Naive thymus-derived CD4-positive, alpha-beta T cell (primary cell): Measurements from ENCODE around the gene KIAA1328. TPM values are rescaled to one million over a fixed set of nuclear protein-coding genes. Genes with fewer than 3 reads are reported as not detected.

Experiments
- ATAC-seq: fragments of 150-1000 bp; cut with Tn5 transposase; 2 replicates; pipeline ENCODE4 v1.10.0; 2021; ENCODE audit warnings: mild to moderate bottlenecking, moderate library complexity
- CTCF ChIA-PET: fragments of 350-600 bp; sonication (Branson Sonifier 250); formaldehyde crosslinking; loops from one replicate; lab custom pipeline; 2021; ENCODE audit warnings: antibody characterized with exemption; lab: Charles Lee
- POLR2A ChIA-PET: fragments of 350-600 bp; sonication (Branson Sonifier 250); formaldehyde crosslinking; loops from one replicate; lab custom pipeline; 2021; ENCODE audit warnings: antibody characterized with exemption, inconsistent platforms; lab: Charles Lee
- DNase-seq, 9 donors: peaks; one replicate each; pipeline versions ENCODE4 v3.0.0 to v3.0.0-alpha.2; 2020 to 2022; ENCODE audit warnings: mixed read lengths in 1 of 9
- H3K27ac ChIP-seq: one replicate; pipeline ENCODE4 v1.7.0; 2013; ENCODE audit warnings: mild to moderate bottlenecking, low read depth, low read length, moderate library complexity
- H3K27me3 ChIP-seq, 2 donors: one replicate each; pipeline ENCODE4 v1.7.0; 2013; ENCODE audit warnings: low read length in 2 of 2, mild to moderate bottlenecking in 2 of 2, moderate library complexity in 2 of 2; ENCODE audit not compliant: control insufficient read depth in 2 of 2, insufficient read depth in 2 of 2
- H3K36me3 ChIP-seq, 3 experiments: 1 replicate in 2 of 3; 2 replicates in 1 of 3; pipeline ENCODE4 v1.7.0; 2013; ENCODE audit warnings: low read length in 3 of 3, mild to moderate bottlenecking in 3 of 3, moderate library complexity in 1 of 3; ENCODE audit not compliant: insufficient read depth in 3 of 3, control insufficient read depth in 2 of 3
- H3K4me1 ChIP-seq, 2 donors: one replicate each; pipeline ENCODE4 v1.7.0; 2013; ENCODE audit warnings: low read length in 2 of 2, mild to moderate bottlenecking in 2 of 2, moderate library complexity in 1 of 2; ENCODE audit not compliant: control insufficient read depth in 2 of 2, insufficient read depth in 2 of 2
- H3K4me3 ChIP-seq: 2 replicates; pipeline ENCODE4 v1.7.0; 2013; ENCODE audit warnings: mild to moderate bottlenecking, low read length
- H3K9me3 ChIP-seq, 3 experiments: 1 replicate in 2 of 3; 2 replicates in 1 of 3; pipeline ENCODE4 v1.7.0; 2013; ENCODE audit warnings: low read length in 3 of 3; ENCODE audit not compliant: control insufficient read depth in 2 of 3
- H3K27ac Mint-ChIP-seq, 9 donors: one replicate each; pipeline ENCODE4 v1.8.0; 2020 to 2022; ENCODE audit warnings: mixed read lengths in 9 of 9, mild to moderate bottlenecking in 8 of 9, moderate library complexity in 5 of 9, inconsistent platforms in 2 of 9
- H3K27me3 Mint-ChIP-seq, 5 donors: one replicate each; pipeline ENCODE4 v1.8.0; 2021 to 2022; ENCODE audit warnings: mixed read lengths in 5 of 5, mild to moderate bottlenecking in 1 of 5
- H3K36me3 Mint-ChIP-seq, 5 donors: one replicate each; pipeline ENCODE4 v1.8.0; 2020 to 2022; ENCODE audit warnings: mixed read lengths in 5 of 5, mild to moderate bottlenecking in 3 of 5, inconsistent platforms in 1 of 5
- H3K4me1 Mint-ChIP-seq, 7 donors: one replicate each; pipeline ENCODE4 v1.8.0; 2020 to 2022; ENCODE audit warnings: mixed read lengths in 7 of 7, mild to moderate bottlenecking in 3 of 7, inconsistent platforms in 1 of 7
- H3K4me3 Mint-ChIP-seq, 10 donors: one replicate each; pipeline ENCODE4 v1.8.0; 2020 to 2022; ENCODE audit warnings: mild to moderate bottlenecking in 10 of 10, mixed read lengths in 10 of 10, moderate library complexity in 6 of 10, inconsistent platforms in 2 of 10
- H3K9me3 Mint-ChIP-seq, 11 donors: one replicate each; pipeline ENCODE4 v1.8.0; 2020 to 2022; ENCODE audit warnings: mixed read lengths in 11 of 11, mild to moderate bottlenecking in 4 of 11, inconsistent platforms in 1 of 11, moderate library complexity in 1 of 11
- intact Hi-C, 2 donors: fragments of 100-400 bp; cut with micrococcal nuclease; formaldehyde crosslinking; loops; one replicate each; pipeline ENCODE4 v1.15.1; 2023
- polyA plus RNA-seq, 2 donors: library from polyadenylated mRNA; unstranded; fragments of 300-500 nt; fragmentation: Illumina TruSeq; gene quantifications; one replicate each; pipeline ENCODE4 v1.2.3, GENCODE V29; 2021
- total RNA-seq, 6 experiments: library from RNA in 5 of 6; stranded (reverse) in 5 of 6; gene quantifications; 1 replicate in 5 of 6; 2 replicates in 1 of 6; pipeline ENCODE4 v1.2.3 and lab custom pipeline; 2021 to 2026

KIAA1328 gene
- total and polyA plus RNA-seq, 7 experiments from 2014 or later, result 8.1 to 17.6 (median 13.2) TPM

DNA sequence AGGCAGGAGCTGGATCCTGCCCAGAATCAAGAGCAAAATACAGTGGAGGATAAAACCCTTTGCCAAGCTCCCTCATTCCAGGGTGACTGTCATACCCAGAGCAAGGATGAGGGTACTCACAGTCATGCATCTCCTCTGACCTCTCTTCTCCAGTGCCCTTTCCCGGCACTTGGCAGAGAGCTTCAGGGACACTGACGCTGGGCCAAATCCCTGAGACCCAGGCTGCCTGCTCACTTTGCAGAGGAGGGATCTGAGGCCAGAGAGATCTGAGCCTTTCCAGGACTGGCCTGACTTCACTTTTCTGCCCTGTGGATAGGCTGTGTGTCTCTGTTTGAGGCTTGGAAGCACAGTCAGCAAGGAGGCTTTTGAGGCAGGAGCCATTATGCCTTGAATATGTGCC is 406.7 kb downstream of the KIAA1328 start:
- no peaks in the 10 kb centered on the region for H3K9me3 Mint-ChIP-seq
- CTCF ChIA-PET, result no interaction called here
- H3K36me3 Mint-ChIP-seq, result no peaks in the 10 kb centered on the region
- POLR2A ChIA-PET, result no interaction called here
- Histone ChIP-seq H3K4me3 (no peak overlapping the region), H3K4me1 (no peaks in the 10 kb centered on the region), H3K36me3 (no peaks in the 10 kb centered on the region), H3K27me3 (no peaks in the 10 kb centered on the region), H3K9me3 (no peaks in the 10 kb centered on the region), H3K27ac (no peak overlapping the region)
- H3K4me3 Mint-ChIP-seq, result no peak overlapping the region
- no peak for DNase-seq
- no peak for ATAC-seq
- peaks cover 0 to 3% (median 0%) of the 10 kb centered on the region in 7 donors for H3K4me1 Mint-ChIP-seq
- H3K27ac Mint-ChIP-seq, result no peak overlapping the region
- intact Hi-C loops, result no loop called here
- peaks cover 0 to 5% (median under 1%) of the 10 kb centered on the region in 5 donors for H3K27me3 Mint-ChIP-seq

GRCh38 chr18:37238282-37239108 is 409.6 kb downstream of the KIAA1328 start:
- Mint-ChIP-seq H3K9me3 (peaks cover 0 to 1% (median 0%) of the 10 kb centered on the region in 11 donors), H3K27ac (no peak overlapping the region), H3K36me3 (peaks cover 0 to 4% (median 0%) of the 10 kb centered on the region in 5 donors), H3K4me3 (no peak overlapping the region), H3K27me3 (peaks cover 12 to 23% (median 14%) of the 10 kb centered on the region in 5 donors), H3K4me1 (peaks cover 0 to 2% (median under 1%) of the 10 kb centered on the region in 7 donors)
- H3K4me1 ChIP-seq, result no peaks in the 10 kb centered on the region
- H3K27ac ChIP-seq, result no peak overlapping the region
- intact Hi-C loops, result no loop called here
- POLR2A ChIA-PET, result no interaction called here
- CTCF ChIA-PET, result no interaction called here
- no peak overlapping the region for H3K4me3 ChIP-seq
- DNase-seq (no peak), ATAC-seq (no peak)
- no peaks in the 10 kb centered on the region for H3K9me3 ChIP-seq
- H3K27me3 ChIP-seq, result no peaks in the 10 kb centered on the region
- H3K36me3 ChIP-seq, result no peaks in the 10 kb centered on the region

GRCh38 chr18:37242091-37242490 is 413.2 kb downstream of the KIAA1328 start:
- Mint-ChIP-seq H3K36me3 (peaks cover 0 to 11% (median 3%) of the 10 kb centered on the region in 5 donors), H3K9me3 (peaks cover 0 to 19% (median 3%) of the 10 kb centered on the region in 11 donors), H3K27ac (no peak overlapping the region), H3K4me3 (no peak overlapping the region), H3K4me1 (peaks cover 0 to 11% (median 4%) of the 10 kb centered on the region in 7 donors), H3K27me3 (peaks cover 32 to 44% (median 38%) of the 10 kb centered on the region in 5 donors)
- no peak overlapping the region for H3K27ac ChIP-seq
- ChIA-PET CTCF (no interaction called here), POLR2A (no interaction called here)
- ATAC-seq, result no peak
- H3K36me3 ChIP-seq, result no peaks in the 10 kb centered on the region
- H3K4me3 ChIP-seq, result no peak overlapping the region
- no peaks in the 10 kb centered on the region for H3K27me3 ChIP-seq
- DNase-seq, result no peak
- no peaks in the 10 kb centered on the region for H3K4me1 ChIP-seq
- H3K9me3 ChIP-seq, result no peaks in the 10 kb centered on the region
- intact Hi-C loops, result no loop called here

GRCh38 chr18:37242826-37243560 is 414.1 kb downstream of the KIAA1328 start:
- intact Hi-C loops, result no loop called here
- Mint-ChIP-seq H3K4me3 (no peak overlapping the region), H3K27ac (no peak overlapping the region), H3K9me3 (peaks cover 0 to 23% (median 3%) of the 10 kb centered on the region in 11 donors), H3K27me3 (peaks cover 32 to 44% (median 38%) of the 10 kb centered on the region in 5 donors), H3K4me1 (peaks cover 0 to 11% (median 4%) of the 10 kb centered on the region in 7 donors), H3K36me3 (peaks cover 0 to 11% (median 3%) of the 10 kb centered on the region in 5 donors)
- H3K36me3 ChIP-seq, result no peaks in the 10 kb centered on the region
- ATAC-seq (no peak), DNase-seq (no peak)
- no peak overlapping the region for H3K27ac ChIP-seq
- no peak overlapping the region for H3K4me3 ChIP-seq
- ChIA-PET POLR2A (no interaction called here), CTCF (no interaction called here)
- H3K9me3 ChIP-seq, result no peaks in the 10 kb centered on the region
- H3K27me3 ChIP-seq, result no peaks in the 10 kb centered on the region
- no peaks in the 10 kb centered on the region for H3K4me1 ChIP-seq

- Histone ChIP-seq H3K36me3 (no peaks in the 10 kb centered on the region), H3K4me3 (no peak overlapping the region), H3K9me3 (no peaks in the 10 kb centered on the region), H3K27ac (no peak overlapping the region), H3K4me1 (no peaks in the 10 kb centered on the region), H3K27me3 (no peaks in the 10 kb centered on the region)
- peaks cover 0 to 11% (median 4%) of the 10 kb centered on the region in 7 donors for H3K4me1 Mint-ChIP-seq
- intact Hi-C loops, result no loop called here
- peaks cover 32 to 44% (median 37%) of the 10 kb centered on the region in 5 donors for H3K27me3 Mint-ChIP-seq
- peaks cover 0 to 11% (median 3%) of the 10 kb centered on the region in 5 donors for H3K36me3 Mint-ChIP-seq
- ATAC-seq (no peak), DNase-seq (no peak)
- peak overlapping the region in 1 of 10 donors; percentile 56 for H3K4me3 Mint-ChIP-seq
- POLR2A ChIA-PET, result no interaction called here
- CTCF ChIA-PET, result no interaction called here
- H3K9me3 Mint-ChIP-seq, result peaks cover 0 to 25% (median 4%) of the 10 kb centered on the region in 11 donors
- H3K27ac Mint-ChIP-seq, result no peak overlapping the region
These were observed 414.8 kb downstream of the KIAA1328 start for GRCh38 chr18:37243741-37244140.

DNA sequence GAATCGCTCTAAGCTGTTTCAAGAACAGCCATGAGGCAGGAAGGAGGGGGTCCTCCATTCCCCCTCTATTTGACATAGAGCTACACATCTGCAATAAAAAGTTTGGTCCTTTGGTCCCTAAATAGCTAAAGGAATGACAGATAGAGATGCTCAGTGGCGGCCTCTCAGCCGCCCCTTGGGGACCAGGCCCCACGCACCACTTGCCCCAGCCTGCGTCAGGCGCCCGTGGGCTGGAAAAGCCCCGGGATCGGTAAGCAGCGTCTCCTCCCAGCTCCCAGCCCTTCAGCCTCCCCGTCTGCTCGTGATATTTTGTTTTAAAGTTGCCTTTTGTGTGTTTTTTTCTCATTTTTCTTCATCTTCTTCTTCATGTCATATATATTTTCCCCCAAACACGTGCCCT is 415.7 kb downstream of the KIAA1328 start:
- Mint-ChIP-seq H3K9me3 (peaks cover 0 to 30% (median 4%) of the 10 kb centered on the region in 11 donors), H3K4me3 (no peak overlapping the region), H3K27me3 (peaks cover 29 to 45% (median 43%) of the 10 kb centered on the region in 5 donors), H3K4me1 (peaks cover 0 to 11% (median 4%) of the 10 kb centered on the region in 7 donors), H3K36me3 (peaks cover 0 to 11% (median 3%) of the 10 kb centered on the region in 5 donors), H3K27ac (no peak overlapping the region)
- ATAC-seq (no peak), DNase-seq (no peak)
- intact Hi-C loops, result no loop called here
- no peaks in the 10 kb centered on the region for H3K27me3 ChIP-seq
- ChIA-PET CTCF (no interaction called here), POLR2A (no interaction called here)
- no peaks in the 10 kb centered on the region for H3K4me1 ChIP-seq
- no peaks in the 10 kb centered on the region for H3K9me3 ChIP-seq
- no peak overlapping the region for H3K27ac ChIP-seq
- H3K4me3 ChIP-seq, result no peak overlapping the region
- no peaks in the 10 kb centered on the region for H3K36me3 ChIP-seq
